Measurements from ENCODE around the gene PASD1. TPM values are rescaled to one million over a fixed set of nuclear protein-coding genes. Genes with fewer than 3 reads are reported as not detected.

PASD1 gene
- total RNA-seq, 1 experiment from 2014 or later: not detected

GRCh38 chrX:151710457-151710856 lies 147.0 kb downstream of the PASD1 start:
- peaks cover 6% of the 10 kb centered on the region for H3K27me3 Mint-ChIP-seq (ENCODE audit: unreplicated experiment)
- no peak for DNase-seq
- intact Hi-C loops (cut with micrococcal nuclease; ENCODE audit: unreplicated experiment): loop anchor here (5.0 kb wide), 1 partner anchor 1107 kb away; no protein-coding TSS in a partner anchor
- no peak for TF ChIP-seq CTCF (IDR thresholded peaks at IDR 0.05; ENCODE audit: unreplicated experiment)
- no peaks in the 10 kb centered on the region for H3K9me3 Mint-ChIP-seq (ENCODE audit: low read depth, unreplicated experiment)
- BruUV-seq (replicated peaks): no TSS peak
- no peak overlapping the region for H3K4me3 Mint-ChIP-seq (ENCODE audit: low read depth, unreplicated experiment)
- no peaks in the 10 kb centered on the region for H3K4me1 Mint-ChIP-seq (ENCODE audit: low read depth, unreplicated experiment)
- no peak overlapping the region for H3K27ac Mint-ChIP-seq (ENCODE audit: unreplicated experiment)
- CTCF ChIA-PET: no interaction called here
- H3K36me3 Mint-ChIP-seq (ENCODE audit: insufficient read depth, unreplicated experiment): no peaks in the 10 kb centered on the region

- CTCF ChIA-PET: no interaction called here
- intact Hi-C loops (cut with micrococcal nuclease; ENCODE audit: unreplicated experiment): loop anchor here (5.0 kb wide), 1 partner anchor 1106 kb away; no protein-coding TSS in a partner anchor
- Mint-ChIP-seq H3K27me3 (ENCODE audit: unreplicated experiment) (peaks cover 7% of the 10 kb centered on the region), H3K4me1 (ENCODE audit: low read depth, unreplicated experiment) (no peaks in the 10 kb centered on the region), H3K9me3 (ENCODE audit: low read depth, unreplicated experiment) (no peaks in the 10 kb centered on the region), H3K36me3 (ENCODE audit: insufficient read depth, unreplicated experiment) (no peaks in the 10 kb centered on the region), H3K4me3 (ENCODE audit: low read depth, unreplicated experiment) (no peak overlapping the region), H3K27ac (ENCODE audit: unreplicated experiment) (no peak overlapping the region)
- no peak for TF ChIP-seq CTCF (IDR thresholded peaks at IDR 0.05; ENCODE audit: unreplicated experiment)
- no peak for DNase-seq
- BruUV-seq (replicated peaks): no TSS peak
Observed at GRCh38 chrX:151711154-151711553, 147.7 kb downstream of the PASD1 start.

DNA sequence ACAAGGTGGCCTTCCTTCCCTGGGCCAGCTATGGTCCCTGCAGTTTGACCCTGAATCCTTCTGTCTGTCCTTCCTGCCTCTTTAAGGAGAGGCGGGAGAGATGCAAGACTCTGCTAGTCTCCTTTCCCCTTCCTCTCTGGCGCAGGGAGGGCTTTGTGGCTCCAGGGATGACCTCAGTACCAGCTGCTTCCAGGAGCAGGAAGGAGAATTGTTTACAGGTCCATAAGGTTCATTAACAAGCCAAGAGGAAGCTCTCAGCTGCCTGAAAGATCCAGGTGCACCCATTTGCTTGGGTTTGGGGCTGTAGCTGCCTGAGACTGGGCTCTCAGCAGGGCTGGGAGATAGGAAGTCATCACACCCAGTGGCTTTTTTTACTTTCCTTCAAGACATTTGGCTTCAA lies 148.3 kb downstream of the PASD1 start:
- no TSS peak for BruUV-seq (replicated peaks)
- intact Hi-C loops (cut with micrococcal nuclease; ENCODE audit: unreplicated experiment): loop anchor here (5.0 kb wide), 1 partner anchor 1106 kb away; no protein-coding TSS in a partner anchor
- H3K4me1 Mint-ChIP-seq (ENCODE audit: low read depth, unreplicated experiment): no peaks in the 10 kb centered on the region
- no peaks in the 10 kb centered on the region for H3K36me3 Mint-ChIP-seq (ENCODE audit: insufficient read depth, unreplicated experiment)
- no peaks in the 10 kb centered on the region for H3K9me3 Mint-ChIP-seq (ENCODE audit: low read depth, unreplicated experiment)
- no peak overlapping the region for H3K4me3 Mint-ChIP-seq (ENCODE audit: low read depth, unreplicated experiment)
- H3K27me3 Mint-ChIP-seq (ENCODE audit: unreplicated experiment): peaks cover 13% of the 10 kb centered on the region
- CTCF ChIA-PET: no interaction called here
- DNase-seq: no peak
- TF ChIP-seq CTCF (IDR thresholded peaks at IDR 0.05; ENCODE audit: unreplicated experiment): no peak
- no peak overlapping the region for H3K27ac Mint-ChIP-seq (ENCODE audit: unreplicated experiment)

DNA sequence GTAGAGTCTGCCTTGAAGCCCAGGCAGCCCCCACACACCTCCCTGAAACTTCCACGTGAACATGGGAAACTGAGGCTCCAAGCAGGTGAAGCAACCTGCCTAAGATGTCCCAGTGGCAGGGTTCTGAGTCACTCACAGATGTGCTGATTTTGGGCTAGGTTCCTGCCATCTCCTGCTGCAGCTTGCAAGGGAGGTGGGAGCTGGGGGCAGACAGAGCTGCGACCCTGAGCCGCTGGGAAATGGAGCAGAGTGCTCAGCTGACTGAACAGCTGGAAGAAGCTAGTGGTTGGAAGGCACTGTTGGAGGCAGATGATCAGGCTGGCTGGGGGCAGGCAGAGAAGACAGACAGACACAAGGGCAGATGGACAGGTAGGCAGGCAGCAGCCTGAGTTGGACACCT lies 148.8 kb downstream of the PASD1 start:
- Mint-ChIP-seq H3K27ac (ENCODE audit: unreplicated experiment) (no peak overlapping the region), H3K4me1 (ENCODE audit: low read depth, unreplicated experiment) (no peaks in the 10 kb centered on the region), H3K36me3 (ENCODE audit: insufficient read depth, unreplicated experiment) (no peaks in the 10 kb centered on the region), H3K27me3 (ENCODE audit: unreplicated experiment) (peaks cover 18% of the 10 kb centered on the region), H3K9me3 (ENCODE audit: low read depth, unreplicated experiment) (no peaks in the 10 kb centered on the region), H3K4me3 (ENCODE audit: low read depth, unreplicated experiment) (no peak overlapping the region)
- no peak for TF ChIP-seq CTCF (IDR thresholded peaks at IDR 0.05; ENCODE audit: unreplicated experiment)
- BruUV-seq (replicated peaks): no TSS peak
- intact Hi-C loops (cut with micrococcal nuclease; ENCODE audit: unreplicated experiment): loop anchor here (5.0 kb wide), 1 partner anchor 1105 kb away; no protein-coding TSS in a partner anchor
- CTCF ChIA-PET: interaction anchor here (1.0 kb wide), 1 partner anchor 37 kb away, joined by 5 read pairs; no protein-coding TSS in a partner anchor
- DNase-seq: no peak

All from Calu3 (cell line).